Endothelial cell of umbilical vein (primary cell): ENCODE results near the gene C3. TPM values are rescaled to one million over a fixed set of nuclear protein-coding genes. Genes with fewer than 3 reads are reported as not detected.

Source experiments
- microRNA-seq: library from miRNA; unstranded; fragments of <30 nt; microRNA quantifications from one replicate; pipeline ENCODE4 v1.2.0, GENCODE V29; 2021; ENCODE audit warnings: borderline number of aligned reads, borderline replicate concordance
- polyA plus RNA-seq, 4 experiments: library from polyadenylated mRNA; depleted of rRNA in 3 of 4; stranded (reverse) in 3 of 4; unstranded in 1 of 4; fragments of >200 nt; gene quantifications; 2 replicates each; pipeline versions ENCODE4 v1.2.1 to v1.2.3, GENCODE V29; 2011 to 2012; ENCODE audit warnings: missing spikeins in 1 of 4
- total RNA-seq: library from RNA; stranded (reverse); gene quantifications from 2 replicates; pipeline ENCODE4 v1.2.3, GENCODE V29; 2021

The C3 gene
- total and polyA plus RNA-seq, 2 donors (not counting 3 experiments of a cell fraction or from before 2014, with no cell fraction given) = 0.23 TPM; not detected in 1

Small RNA genes within 50 kb of the gene (microRNA-seq; reads per million reads assigned to microRNA genes)
- not detected for gene MIR6791

Other genes with a start within 250 kb of the C3 start
- not detected in 2 replicates for gene DENND1C, start 238.9 kb downstream of the C3 start, total RNA-seq
- not detected in 2 replicates for gene DENND1C, start 238.9 kb downstream of the C3 start, polyA plus RNA-seq
- not detected in 2 replicates for gene TUBB4A, start 218.3 kb downstream of the C3 start, total RNA-seq
- gene TUBB4A, start 218.3 kb downstream of the C3 start, polyA plus RNA-seq = not detected in 2 replicates
- 0.53 and 0.72 TPM in 2 replicates for gene TNFSF9, start 189.6 kb downstream of the C3 start, total RNA-seq
- 0.52 and 0.88 TPM in 2 replicates for gene TNFSF9, start 189.6 kb downstream of the C3 start, polyA plus RNA-seq
- not detected in 2 replicates for gene CD70, start 129.5 kb downstream of the C3 start, total RNA-seq
- 0.10 TPM in 1 of 2 replicates, not detected in the other for gene CD70, start 129.5 kb downstream of the C3 start, polyA plus RNA-seq
- gene TNFSF14, start 50.5 kb downstream of the C3 start, total RNA-seq = not detected in 2 replicates
- gene TNFSF14, start 50.5 kb downstream of the C3 start, polyA plus RNA-seq = not detected in 2 replicates
- 52.6 and 68.5 TPM in 2 replicates for gene GPR108, start 16.9 kb upstream of the C3 start, total RNA-seq
- 76.0 and 80.2 TPM in 2 replicates for gene GPR108, start 16.9 kb upstream of the C3 start, polyA plus RNA-seq
- 65.7 and 69.3 TPM in 2 replicates for gene TRIP10, start 19.0 kb upstream of the C3 start, total RNA-seq
- gene TRIP10, start 19.0 kb upstream of the C3 start, polyA plus RNA-seq = 26.3 and 28.4 TPM in 2 replicates
- gene SH2D3A, start 46.8 kb upstream of the C3 start, total RNA-seq = 0.53 TPM in 1 of 2 replicates, not detected in the other
- gene SH2D3A, start 46.8 kb upstream of the C3 start, polyA plus RNA-seq = 0.04 and 0.06 TPM in 2 replicates
- not detected in 2 replicates for gene VAV1, start 52.1 kb upstream of the C3 start, total RNA-seq
- gene VAV1, start 52.1 kb upstream of the C3 start, polyA plus RNA-seq = not detected in 2 replicates
- not detected in 2 replicates for gene ADGRE1, start 166.9 kb upstream of the C3 start, total RNA-seq
- not detected in 2 replicates for gene ADGRE1, start 166.9 kb upstream of the C3 start, polyA plus RNA-seq